K562 (cell line): ENCODE data around the gene NACC1. TPM values are rescaled to one million over a fixed set of nuclear protein-coding genes. Genes with fewer than 3 reads are reported as not detected.

Experiments
- ATF2 ChIP-seq: sonication (generic); formaldehyde crosslinking; IDR thresholded peaks from 2 replicates; pipeline ENCODE4 v1.8.1; 2022; ENCODE audit warnings: missing genetic modification reagents
- ETV1 ChIP-seq: fragments of 450-650 bp; conservative IDR thresholded peaks from 2 replicates; pipeline ENCODE4 v1.6.1; 2016; ENCODE audit warnings: missing genetic modification characterization, control low read depth, low read depth, missing compliant biosample characterization
- KLF13 ChIP-seq: fragments of 450-650 bp; IDR thresholded peaks from 2 replicates; pipeline ENCODE4 v1.6.1; 2016; ENCODE audit warnings: missing genetic modification characterization, low read depth, mild to moderate bottlenecking, missing compliant biosample characterization, moderate library complexity, borderline replicate concordance
- LARP7 ChIP-seq: fragments of 450-650 bp; IDR thresholded peaks from 2 replicates; pipeline ENCODE4 v1.6.1; 2016
- MAFF ChIP-seq: IDR thresholded peaks from 2 replicates; pipeline ENCODE4 v1.6.1; 2012; ENCODE audit warnings: low read length, improper control_type of control experiment
- RERE ChIP-seq: sonication (generic); formaldehyde crosslinking; IDR thresholded peaks from 2 replicates; pipeline ENCODE4 v1.8.0; 2023; ENCODE audit warnings: missing genetic modification reagents, mild to moderate bottlenecking, borderline replicate concordance
- TEAD4 ChIP-seq, 2 experiments: sonication (generic) in 1 of 2; formaldehyde crosslinking in 1 of 2; IDR thresholded peaks; 2 replicates each; pipeline versions ENCODE4 v1.6.1 to v1.8.0; 2012 to 2022; ENCODE audit warnings: borderline replicate concordance in 1 of 2, inconsistent platforms in 1 of 2, low read length in 1 of 2, mild to moderate bottlenecking in 1 of 2, missing genetic modification reagents in 1 of 2
- ZBTB8A ChIP-seq: fragments of 450-650 bp; IDR thresholded peaks from 2 replicates; pipeline ENCODE4 v1.6.1; 2018; ENCODE audit warnings: mild to moderate bottlenecking, moderate library complexity; ENCODE audit not compliant: partially characterized antibody
- ZNF584 ChIP-seq: fragments of 200-800 bp; sonication (Bioruptor generic); IDR thresholded peaks from 2 replicates; pipeline ENCODE4 v1.6.1; 2016; ENCODE audit warnings: low read depth, mild to moderate bottlenecking, missing genetic modification characterization, missing compliant biosample characterization
- ZNF639 ChIP-seq, 2 experiments: fragments of 200-800 bp in 1 of 2; sonication (Bioruptor generic) in 1 of 2; sonication (generic) in 1 of 2; formaldehyde crosslinking in 1 of 2; IDR thresholded peaks in 1 of 2; conservative IDR thresholded peaks in 1 of 2; 2 replicates each; pipeline versions ENCODE4 v1.5.0 to v1.6.1; 2016 to 2020; ENCODE audit warnings: missing compliant biosample characterization in 1 of 2, missing genetic modification characterization in 1 of 2, missing genetic modification reagents in 1 of 2
- ZNF79 ChIP-seq: fragments of 250-450 bp; sonication (Bioruptor Pico); IDR thresholded peaks from 2 replicates; pipeline ENCODE4 v1.4.0; 2020; ENCODE audit warnings: low read depth, mild to moderate bottlenecking, moderate library complexity
- polyA plus RNA-seq, 8 experiments: library from polyadenylated mRNA; depleted of rRNA in 4 of 8; stranded (reverse) in 5 of 8; unstranded in 3 of 8; fragments of >200 nt; fragmentation: Nextera tagmentation in 2 of 8; fragmentation: Illumina TruSeq in 1 of 8; extraction: Ambion mirVana in 2 of 8; extraction: Trizol in 1 of 8; gene quantifications; 2 replicates each; pipeline versions ENCODE4 v1.2.1 to v1.2.3, GENCODE V29; 2011 to 2014; ENCODE audit warnings: inconsistent platforms in 1 of 8, missing spikeins in 1 of 8
- total RNA-seq, 7 experiments: library from RNA; depleted of rRNA in 6 of 7; stranded (reverse); fragments of >200 nt in 6 of 7; fragmentation: Illumina TruSeq in 2 of 7; extraction: Trizol in 2 of 7; gene quantifications; 2 replicates each; pipeline versions ENCODE4 v1.2.1 to v1.2.3, GENCODE V29; 2011 to 2021; ENCODE audit warnings: low replicate concordance in 1 of 7

Gene NACC1
- total and polyA plus RNA-seq, 9 of the 15 experiments (the other 6 are each of a cell fraction or from before 2014, with no cell fraction given): 0.04 to 96.6 (median 25.8) TPM

GRCh38 chr19:13069415-13070359 lies 48.4 kb upstream of the NACC1 start (continued):
- TF ChIP-seq RERE (CRISPR knock-in tag) (no peak), KLF13 (no peak), ZNF79 (CRISPR knock-in tag) (no peak), MAFF (no peak), TEAD4 (IDR thresholded peaks at IDR 0.05; ENCODE audit: low read length) (peak; percentile 98), TEAD4 (CRISPR knock-in tag; IDR thresholded peaks at IDR 0.05; ENCODE audit: borderline replicate concordance) (no peak), ZNF639 (CRISPR knock-in tag; conservative IDR thresholded peaks at IDR 0.05 in 1 of 2, IDR thresholded peaks at IDR 0.05 in 1 of 2) (peak in 1 of 2 experiments; percentile 92; a peak in 2 of 4 replicates), LARP7 (no peak), ZNF584 (peak; percentile 95; the same call in 1 of the 2 replicates), ATF2 (no peak), ETV1 (tag) (peak; percentile 31; the same call in 1 of the 2 replicates), ZBTB8A (no peak)
